Suprapubic skin (tissue), 3 donors: ENCODE results near the gene PIM1.

ENCODE experiments used
- POLR2AphosphoS5 ChIP-seq, 3 donors: sonication (generic); formaldehyde crosslinking; IDR thresholded peaks; one replicate each; pipeline ENCODE4 v1.6.1; 2017; ENCODE audit warnings: antibody characterized with exemption in 3 of 3
- TF ChIP-seq, protein P1 (sequence below), 2 donors: fragments of 200-600 bp in 1 of 2; fragments of 450-650 bp in 1 of 2; sonication (generic) in 1 of 2; IDR thresholded peaks; one replicate each; pipeline ENCODE4 v1.5.1; 2016 to 2019; ENCODE audit warnings: antibody characterized with exemption in 2 of 2, mild to moderate bottlenecking in 1 of 2, moderate library complexity in 1 of 2

GRCh38 chr6:37200085-37200484 lies 30.1 kb downstream of the PIM1 start:
- no peak for TF ChIP-seq POLR2AphosphoS5 (IDR thresholded peaks at IDR 0.05)
- TF ChIP-seq, protein P1, sequence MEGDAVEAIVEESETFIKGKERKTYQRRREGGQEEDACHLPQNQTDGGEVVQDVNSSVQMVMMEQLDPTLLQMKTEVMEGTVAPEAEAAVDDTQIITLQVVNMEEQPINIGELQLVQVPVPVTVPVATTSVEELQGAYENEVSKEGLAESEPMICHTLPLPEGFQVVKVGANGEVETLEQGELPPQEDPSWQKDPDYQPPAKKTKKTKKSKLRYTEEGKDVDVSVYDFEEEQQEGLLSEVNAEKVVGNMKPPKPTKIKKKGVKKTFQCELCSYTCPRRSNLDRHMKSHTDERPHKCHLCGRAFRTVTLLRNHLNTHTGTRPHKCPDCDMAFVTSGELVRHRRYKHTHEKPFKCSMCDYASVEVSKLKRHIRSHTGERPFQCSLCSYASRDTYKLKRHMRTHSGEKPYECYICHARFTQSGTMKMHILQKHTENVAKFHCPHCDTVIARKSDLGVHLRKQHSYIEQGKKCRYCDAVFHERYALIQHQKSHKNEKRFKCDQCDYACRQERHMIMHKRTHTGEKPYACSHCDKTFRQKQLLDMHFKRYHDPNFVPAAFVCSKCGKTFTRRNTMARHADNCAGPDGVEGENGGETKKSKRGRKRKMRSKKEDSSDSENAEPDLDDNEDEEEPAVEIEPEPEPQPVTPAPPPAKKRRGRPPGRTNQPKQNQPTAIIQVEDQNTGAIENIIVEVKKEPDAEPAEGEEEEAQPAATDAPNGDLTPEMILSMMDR (IDR thresholded peaks at IDR 0.05), result no peak
